CD4-positive, CD25-positive, alpha-beta regulatory T cell (primary cell): ENCODE data around the gene TCF7L2. TPM values are rescaled to one million over a fixed set of nuclear protein-coding genes. Genes with fewer than 3 reads are reported as not detected.

Experiments
- ATAC-seq, 2 donors: fragments of 150-1000 bp; cut with Tn5 transposase; one replicate each; pipeline ENCODE4 v1.10.0; 2021; ENCODE audit warnings: low read depth in 2 of 2, moderate number of reproducible peaks in 2 of 2, moderate library complexity in 1 of 2
- DNase-seq, 3 donors: peaks; one replicate each; pipeline versions ENCODE4 v3.0.0 to v3.0.0-alpha.2; 2012 to 2022; ENCODE audit warnings: mixed read lengths in 1 of 3
- H3K27ac ChIP-seq: one replicate; pipeline ENCODE4 v1.7.0; 2013; ENCODE audit warnings: mild to moderate bottlenecking, low read length; ENCODE audit not compliant: insufficient read depth, poor library complexity, severe bottlenecking
- H3K27me3 ChIP-seq: one replicate; pipeline ENCODE4 v1.7.0; 2013; ENCODE audit warnings: low read length; ENCODE audit not compliant: control insufficient read depth, insufficient read depth
- H3K36me3 ChIP-seq: one replicate; pipeline ENCODE4 v1.7.0; 2013; ENCODE audit warnings: mild to moderate bottlenecking, low read length, moderate library complexity; ENCODE audit not compliant: control insufficient read depth, insufficient read depth
- H3K4me1 ChIP-seq: 2 replicates; pipeline ENCODE4 v1.7.0; 2013; ENCODE audit warnings: mild to moderate bottlenecking, low read length; ENCODE audit not compliant: insufficient read depth, control insufficient read depth, poor library complexity, severe bottlenecking
- H3K4me3 ChIP-seq: one replicate; pipeline ENCODE4 v1.7.0; 2013; ENCODE audit warnings: low read depth, mild to moderate bottlenecking, low read length, moderate library complexity
- H3K9me3 ChIP-seq, 2 experiments: 1 replicate in 1 of 2; 2 replicates in 1 of 2; pipeline ENCODE4 v1.7.0; 2013; ENCODE audit warnings: low read length in 2 of 2, mild to moderate bottlenecking in 1 of 2, moderate library complexity in 1 of 2; ENCODE audit not compliant: control insufficient read depth in 2 of 2
- H3K27ac Mint-ChIP-seq, 3 donors: one replicate each; pipeline ENCODE4 v1.8.0; 2020 to 2022; ENCODE audit warnings: mild to moderate bottlenecking in 3 of 3, mixed read lengths in 3 of 3, moderate library complexity in 2 of 3
- H3K27me3 Mint-ChIP-seq: one replicate; pipeline ENCODE4 v1.8.0; 2022; ENCODE audit warnings: mild to moderate bottlenecking, mixed read lengths
- H3K36me3 Mint-ChIP-seq: one replicate; pipeline ENCODE4 v1.8.0; 2020; ENCODE audit warnings: mixed read lengths
- H3K4me1 Mint-ChIP-seq, 4 donors: one replicate each; pipeline ENCODE4 v1.8.0; 2020 to 2022; ENCODE audit warnings: mixed read lengths in 4 of 4, mild to moderate bottlenecking in 1 of 4
- H3K4me3 Mint-ChIP-seq, 4 donors: one replicate each; pipeline ENCODE4 v1.8.0; 2020 to 2022; ENCODE audit warnings: mild to moderate bottlenecking in 4 of 4, mixed read lengths in 4 of 4, moderate library complexity in 3 of 4
- H3K9me3 Mint-ChIP-seq, 7 donors: one replicate each; pipeline ENCODE4 v1.8.0; 2020 to 2022; ENCODE audit warnings: mixed read lengths in 7 of 7, mild to moderate bottlenecking in 3 of 7, moderate library complexity in 2 of 7
- polyA plus RNA-seq, 4 donors: library from polyadenylated mRNA; unstranded; fragments of 300-500 nt; fragmentation: Illumina TruSeq; gene quantifications; one replicate each; pipeline ENCODE4 v1.2.3, GENCODE V29; 2021
- total RNA-seq: library from RNA; stranded (reverse); gene quantifications from one replicate; pipeline ENCODE4 v1.2.3, GENCODE V29; 2022

The TCF7L2 gene
- total and polyA plus RNA-seq, 5 donors from 2014 or later, result 0.38 to 1.8 (median 0.52) TPM; not detected in 1

GRCh38 chr10:113132591-113133121 is 182.6 kb downstream of the TCF7L2 start:
- ATAC-seq (no peak), DNase-seq (no peak)
- H3K4me3 Mint-ChIP-seq, result no peak overlapping the region
- Histone ChIP-seq H3K4me3 (no peak overlapping the region), H3K27ac (no peak overlapping the region), H3K27me3 (peaks cover 2% of the 10 kb centered on the region), H3K36me3 (no peaks in the 10 kb centered on the region), H3K4me1 (no peaks in the 10 kb centered on the region), H3K9me3 (no peaks in the 10 kb centered on the region)
- H3K36me3 Mint-ChIP-seq, result peaks cover 4% of the 10 kb centered on the region
- peaks cover 19% of the 10 kb centered on the region for H3K27me3 Mint-ChIP-seq
- no peak overlapping the region for H3K27ac Mint-ChIP-seq
- no peaks in the 10 kb centered on the region for H3K4me1 Mint-ChIP-seq
- H3K9me3 Mint-ChIP-seq, result peaks cover 0 to 3% (median 0%) of the 10 kb centered on the region in 7 donors

- H3K4me1 ChIP-seq, result no peaks in the 10 kb centered on the region
- H3K36me3 ChIP-seq, result no peaks in the 10 kb centered on the region
- no peak overlapping the region for H3K27ac ChIP-seq
- ATAC-seq (no peak), DNase-seq (no peak)
- H3K27me3 ChIP-seq, result no peaks in the 10 kb centered on the region
- H3K9me3 Mint-ChIP-seq, result peaks cover 0 to 3% (median 0%) of the 10 kb centered on the region in 7 donors
- H3K4me3 ChIP-seq, result no peak overlapping the region
- H3K4me3 Mint-ChIP-seq, result no peak overlapping the region
- peaks cover 4% of the 10 kb centered on the region for H3K36me3 Mint-ChIP-seq
- H3K4me1 Mint-ChIP-seq, result no peaks in the 10 kb centered on the region
- H3K27me3 Mint-ChIP-seq, result peaks cover 10% of the 10 kb centered on the region
- H3K27ac Mint-ChIP-seq, result no peak overlapping the region
- H3K9me3 ChIP-seq, result no peaks in the 10 kb centered on the region
These were observed 183.6 kb downstream of the TCF7L2 start for GRCh38 chr10:113133497-113134115.

GRCh38 chr10:113135025-113135424 is 185.0 kb downstream of the TCF7L2 start:
- Histone ChIP-seq H3K27me3 (no peaks in the 10 kb centered on the region), H3K27ac (no peak overlapping the region), H3K4me3 (no peak overlapping the region), H3K36me3 (no peaks in the 10 kb centered on the region), H3K9me3 (no peaks in the 10 kb centered on the region), H3K4me1 (no peaks in the 10 kb centered on the region)
- H3K27ac Mint-ChIP-seq, result no peak overlapping the region
- no peaks in the 10 kb centered on the region for H3K36me3 Mint-ChIP-seq
- H3K9me3 Mint-ChIP-seq, result peaks cover 0 to 2% (median 0%) of the 10 kb centered on the region in 7 donors
- DNase-seq, result no peak
- H3K4me1 Mint-ChIP-seq, result no peaks in the 10 kb centered on the region
- ATAC-seq, result no peak
- no peak overlapping the region for H3K4me3 Mint-ChIP-seq
- peaks cover 2% of the 10 kb centered on the region for H3K27me3 Mint-ChIP-seq

GRCh38 chr10:113137941-113138685 is 188.1 kb downstream of the TCF7L2 start:
- no peaks in the 10 kb centered on the region for H3K27me3 ChIP-seq
- H3K36me3 Mint-ChIP-seq, result no peaks in the 10 kb centered on the region
- H3K36me3 ChIP-seq, result no peaks in the 10 kb centered on the region
- no peak overlapping the region for H3K27ac Mint-ChIP-seq
- H3K27ac ChIP-seq, result no peak overlapping the region
- ATAC-seq (no peak), DNase-seq (no peak)
- H3K9me3 ChIP-seq, result no peaks in the 10 kb centered on the region
- peaks cover 0 to 2% (median 0%) of the 10 kb centered on the region in 7 donors for H3K9me3 Mint-ChIP-seq
- no peaks in the 10 kb centered on the region for H3K4me1 ChIP-seq
- H3K27me3 Mint-ChIP-seq, result no peaks in the 10 kb centered on the region
- H3K4me1 Mint-ChIP-seq, result no peaks in the 10 kb centered on the region
- H3K4me3 Mint-ChIP-seq, result no peak overlapping the region
- no peak overlapping the region for H3K4me3 ChIP-seq

- Histone ChIP-seq H3K4me3 (no peak overlapping the region), H3K27me3 (no peaks in the 10 kb centered on the region), H3K9me3 (no peaks in the 10 kb centered on the region), H3K36me3 (no peaks in the 10 kb centered on the region), H3K4me1 (no peaks in the 10 kb centered on the region), H3K27ac (no peak overlapping the region)
- no peaks in the 10 kb centered on the region for H3K36me3 Mint-ChIP-seq
- H3K27ac Mint-ChIP-seq, result no peak overlapping the region
- H3K4me3 Mint-ChIP-seq, result no peak overlapping the region
- H3K9me3 Mint-ChIP-seq, result peaks cover 0 to 2% (median 0%) of the 10 kb centered on the region in 7 donors
- no peaks in the 10 kb centered on the region for H3K4me1 Mint-ChIP-seq
- ATAC-seq, result no peak
- no peaks in the 10 kb centered on the region for H3K27me3 Mint-ChIP-seq
- DNase-seq, result no peak
These were observed 189.0 kb downstream of the TCF7L2 start for GRCh38 chr10:113138937-113139585.

- Histone ChIP-seq H3K27ac (no peak overlapping the region), H3K36me3 (no peaks in the 10 kb centered on the region), H3K9me3 (no peaks in the 10 kb centered on the region), H3K4me3 (no peak overlapping the region), H3K27me3 (no peaks in the 10 kb centered on the region), H3K4me1 (no peaks in the 10 kb centered on the region)
- no peaks in the 10 kb centered on the region for H3K36me3 Mint-ChIP-seq
- H3K4me3 Mint-ChIP-seq, result no peak overlapping the region
- H3K4me1 Mint-ChIP-seq, result no peaks in the 10 kb centered on the region
- no peak overlapping the region for H3K27ac Mint-ChIP-seq
- ATAC-seq, result no peak
- peaks cover 0 to 2% (median 0%) of the 10 kb centered on the region in 7 donors for H3K9me3 Mint-ChIP-seq
- DNase-seq, result no peak
- no peaks in the 10 kb centered on the region for H3K27me3 Mint-ChIP-seq
These were observed 189.7 kb downstream of the TCF7L2 start for GRCh38 chr10:113139699-113140098.

- H3K27ac Mint-ChIP-seq, result no peak overlapping the region
- H3K9me3 Mint-ChIP-seq, result no peaks in the 10 kb centered on the region
- Histone ChIP-seq H3K4me1 (no peaks in the 10 kb centered on the region), H3K4me3 (no peak overlapping the region), H3K27me3 (no peaks in the 10 kb centered on the region), H3K36me3 (no peaks in the 10 kb centered on the region), H3K9me3 (no peaks in the 10 kb centered on the region), H3K27ac (no peak overlapping the region)
- no peak overlapping the region for H3K4me3 Mint-ChIP-seq
- no peaks in the 10 kb centered on the region for H3K27me3 Mint-ChIP-seq
- DNase-seq, result no peak
- no peaks in the 10 kb centered on the region for H3K36me3 Mint-ChIP-seq
- ATAC-seq, result no peak
- no peaks in the 10 kb centered on the region for H3K4me1 Mint-ChIP-seq
These were observed 190.3 kb downstream of the TCF7L2 start for GRCh38 chr10:113140143-113141011.
